HFFc6 (cell line): ENCODE measurements around the gene GALNT10. TPM values are rescaled to one million over a fixed set of nuclear protein-coding genes. Genes with fewer than 3 reads are reported as not detected.
A peak's percentile ranks its signal among the peaks of the same experiment; 100 is the strongest.

ENCODE experiments used
- DNase-seq: peaks from one replicate; pipeline ENCODE4 v3.0.0-alpha.2; 2018
- H3K27ac Mint-ChIP-seq: 2 replicates; pipeline ENCODE4 v1.8.0; 2020; ENCODE audit warnings: mild to moderate bottlenecking, mixed read lengths
- H3K27me3 Mint-ChIP-seq: 2 replicates; pipeline ENCODE4 v1.8.0; 2021; ENCODE audit warnings: mild to moderate bottlenecking, moderate library complexity, mixed read lengths; ENCODE audit not compliant: insufficient read depth
- H3K36me3 Mint-ChIP-seq: 2 replicates; pipeline ENCODE4 v1.8.0; 2021; ENCODE audit warnings: low read depth, mixed read lengths
- H3K4me1 Mint-ChIP-seq: 2 replicates; pipeline ENCODE4 v1.8.0; 2020; ENCODE audit warnings: low read depth, mixed read lengths
- H3K4me3 Mint-ChIP-seq: 2 replicates; pipeline ENCODE4 v1.8.0; 2020; ENCODE audit warnings: mild to moderate bottlenecking, moderate library complexity, mixed read lengths
- H3K9me3 Mint-ChIP-seq: 2 replicates; pipeline ENCODE4 v1.8.0; 2020; ENCODE audit warnings: mild to moderate bottlenecking, mixed read lengths
- CTCF ChIP-seq: fragments of 200-600 bp; sonication (generic); IDR thresholded peaks from 2 replicates; pipeline ENCODE4 v1.5.0; 2021; ENCODE audit warnings: antibody characterized with exemption, mild to moderate bottlenecking
- total RNA-seq, 6 experiments: library from RNA; stranded (reverse); fragmentation: NEBNext Ultra II Directional; extraction: Animal tissue kit (Norgen Biotek cat#: 25700); gene quantifications; 2 replicates in 1 of 6; 3 replicates in 5 of 6; pipeline ENCODE4 v1.2.3, GENCODE V29; 2021

Gene GALNT10
- total RNA-seq, 6 experiments from 2014 or later: 129 to 161 (median 157) TPM

DNA sequence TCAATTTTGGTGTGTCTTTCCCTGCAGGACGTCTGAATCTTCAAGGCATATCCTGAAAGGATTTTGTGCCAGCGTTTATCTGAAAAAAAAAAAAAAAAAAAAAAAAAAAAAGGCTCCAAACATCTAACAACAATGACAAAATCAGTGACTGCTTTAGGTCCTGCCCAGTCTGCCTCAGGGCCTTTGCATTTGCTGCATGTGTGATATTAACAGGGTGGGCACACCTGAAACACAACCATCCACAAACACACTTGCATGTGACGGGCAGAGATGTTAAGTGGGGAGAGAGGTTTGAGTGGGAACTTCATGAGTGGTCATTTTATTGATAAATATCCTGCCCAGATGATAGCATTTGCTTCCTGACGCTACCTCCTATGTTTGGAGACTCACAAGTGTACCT lies 172.9 kb downstream of the GALNT10 start:
- Mint-ChIP-seq H3K36me3 (peaks cover 32% of the 10 kb centered on the region), H3K9me3 (no peaks in the 10 kb centered on the region)

GRCh38 chr5:154364771-154365170 lies 174.2 kb downstream of the GALNT10 start:
- Mint-ChIP-seq H3K27me3 (peaks cover 2% of the 10 kb centered on the region; the same call in 1 of the 2 replicates), H3K4me3 (peak overlapping the region; percentile 38; the same call in 1 of the 2 replicates), H3K4me1 (peaks cover 97% of the 10 kb centered on the region), H3K9me3 (no peaks in the 10 kb centered on the region), H3K27ac (peak overlapping the region; percentile 87; the same call in 1 of the 2 replicates), H3K36me3 (peaks cover 28% of the 10 kb centered on the region)
- no peak for DNase-seq
- no peak for TF ChIP-seq CTCF

More for the DNA sequence above, 172.9 kb downstream of the GALNT10 start:
- Mint-ChIP-seq H3K4me3 (no peak overlapping the region), H3K27me3 (peaks cover 5% of the 10 kb centered on the region), H3K27ac (no peak overlapping the region), H3K4me1 (peaks cover 97% of the 10 kb centered on the region)
- TF ChIP-seq CTCF: no peak
- DNase-seq: no peak

GRCh38 chr5:154365823-154366222 lies 175.3 kb downstream of the GALNT10 start:
- peak; percentile 38 for DNase-seq
- peak overlapping the region; percentile 87 for H3K27ac Mint-ChIP-seq
- H3K4me1 Mint-ChIP-seq: peaks cover 97% of the 10 kb centered on the region
- no peak for TF ChIP-seq CTCF
- H3K36me3 Mint-ChIP-seq: peaks cover 35% of the 10 kb centered on the region
- H3K9me3 Mint-ChIP-seq: no peaks in the 10 kb centered on the region
- H3K27me3 Mint-ChIP-seq: peaks cover 4% of the 10 kb centered on the region; the same call in 1 of the 2 replicates
- H3K4me3 Mint-ChIP-seq: peak overlapping the region; percentile 38

- H3K27ac Mint-ChIP-seq: peak overlapping the region; percentile 87
- no peaks in the 10 kb centered on the region for H3K9me3 Mint-ChIP-seq
- peaks cover 35% of the 10 kb centered on the region for H3K36me3 Mint-ChIP-seq
- TF ChIP-seq CTCF: no peak
- H3K4me3 Mint-ChIP-seq: no peak overlapping the region
- no peak for DNase-seq
- peaks cover 4% of the 10 kb centered on the region; the same call in 1 of the 2 replicates for H3K27me3 Mint-ChIP-seq
- H3K4me1 Mint-ChIP-seq: peaks cover 97% of the 10 kb centered on the region
Measured at GRCh38 chr5:154366353-154366752, 175.8 kb downstream of the GALNT10 start.

DNA sequence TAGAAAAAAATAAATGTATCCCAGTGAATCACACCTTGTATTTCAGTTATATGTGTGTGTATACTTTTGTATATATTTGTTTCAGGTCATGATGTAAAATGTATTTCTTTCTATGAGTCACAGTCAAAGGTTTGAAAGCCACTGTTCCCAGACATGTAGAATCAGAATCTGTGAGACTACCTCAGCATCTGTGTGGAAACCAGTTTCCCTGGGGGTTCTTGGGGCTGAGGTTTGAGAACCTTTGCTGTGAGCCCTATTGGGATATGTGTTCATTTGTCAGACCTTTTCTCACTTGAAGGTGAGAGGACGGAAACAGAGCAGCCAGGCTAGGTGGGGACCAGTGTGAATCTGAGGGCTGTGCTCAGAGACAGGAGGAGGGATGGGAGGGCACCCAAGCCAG lies 176.6 kb downstream of the GALNT10 start:
- Mint-ChIP-seq H3K27me3 (peaks cover 4% of the 10 kb centered on the region; the same call in 1 of the 2 replicates), H3K36me3 (peaks cover 35% of the 10 kb centered on the region), H3K4me3 (peak overlapping the region; percentile 63), H3K9me3 (no peaks in the 10 kb centered on the region), H3K27ac (peak overlapping the region; percentile 87), H3K4me1 (peaks cover 100% of the 10 kb centered on the region)
- peak; percentile 41 for DNase-seq
- no peak for TF ChIP-seq CTCF
